HEK293 (cell line): ENCODE measurements around the gene DPPA5.

Experiments
- KLF7 ChIP-seq: fragments of 450-650 bp; formaldehyde crosslinking; IDR thresholded peaks from 2 replicates; pipeline ENCODE4 v1.5.1; 2016; ENCODE audit warnings: missing biosample characterization, missing genetic modification characterization, borderline replicate concordance
- KLF9 ChIP-seq: fragments of 450-650 bp; formaldehyde crosslinking; IDR thresholded peaks from 2 replicates; pipeline ENCODE4 v1.5.1; 2016; ENCODE audit warnings: missing biosample characterization, missing genetic modification characterization, low read depth
- PBX3 ChIP-seq: sonication (generic); formaldehyde crosslinking; IDR thresholded peaks from 2 replicates; pipeline ENCODE4 v1.8.1; 2022; ENCODE audit warnings: mild to moderate bottlenecking, moderate library complexity, missing genetic modification reagents
- PRDM10 ChIP-seq: fragments of 450-650 bp; formaldehyde crosslinking; IDR thresholded peaks from 2 replicates; pipeline ENCODE4 v1.5.1; 2016; ENCODE audit warnings: missing biosample characterization, missing genetic modification characterization
- PRDM6 ChIP-seq: fragments of 450-650 bp; formaldehyde crosslinking; IDR thresholded peaks from 2 replicates; pipeline ENCODE4 v1.5.1; 2017; ENCODE audit warnings: missing biosample characterization, missing genetic modification characterization
- ZBTB21 ChIP-seq: fragments of 450-650 bp; formaldehyde crosslinking; IDR thresholded peaks from 2 replicates; pipeline ENCODE4 v1.5.1; 2017; ENCODE audit warnings: missing biosample characterization, missing genetic modification characterization
- ZBTB8A ChIP-seq: fragments of 450-650 bp; formaldehyde crosslinking; IDR thresholded peaks from 2 replicates; pipeline ENCODE4 v1.5.1; 2016; ENCODE audit warnings: missing biosample characterization, missing genetic modification characterization
- ZFHX2 ChIP-seq: fragments of 450-650 bp; formaldehyde crosslinking; conservative IDR thresholded peaks from 2 replicates; pipeline ENCODE4 v1.5.1; 2016; ENCODE audit warnings: missing biosample characterization, missing genetic modification characterization
- ZFP69B ChIP-seq: fragments of 450-650 bp; formaldehyde crosslinking; IDR thresholded peaks from 2 replicates; pipeline ENCODE4 v1.5.1; 2016; ENCODE audit warnings: missing biosample characterization, missing genetic modification characterization
- ZNF121 ChIP-seq: fragments of 450-650 bp; formaldehyde crosslinking; IDR thresholded peaks from 2 replicates; pipeline ENCODE4 v1.5.1; 2016; ENCODE audit warnings: missing biosample characterization, missing genetic modification characterization
- ZNF140 ChIP-seq: fragments of 450-650 bp; formaldehyde crosslinking; IDR thresholded peaks from 2 replicates; pipeline ENCODE4 v1.5.1; 2016; ENCODE audit warnings: missing biosample characterization, missing genetic modification characterization
- ZNF394 ChIP-seq: fragments of 450-650 bp; formaldehyde crosslinking; IDR thresholded peaks from 2 replicates; pipeline ENCODE4 v1.5.1; 2016; ENCODE audit warnings: missing biosample characterization, missing genetic modification characterization, mild to moderate bottlenecking, moderate library complexity, borderline replicate concordance
- ZNF501 ChIP-seq: fragments of 450-650 bp; formaldehyde crosslinking; IDR thresholded peaks from 2 replicates; pipeline ENCODE4 v1.5.1; 2016; ENCODE audit warnings: missing biosample characterization, missing genetic modification characterization
- ZNF548 ChIP-seq: fragments of 450-650 bp; formaldehyde crosslinking; IDR thresholded peaks from 2 replicates; pipeline ENCODE4 v1.5.1; 2016; ENCODE audit warnings: missing biosample characterization, missing genetic modification characterization
- ZNF626 ChIP-seq: fragments of 450-650 bp; sonication (Bioruptor Pico); formaldehyde crosslinking; IDR thresholded peaks from 2 replicates; pipeline ENCODE4 v1.5.1; 2018; ENCODE audit warnings: missing biosample characterization, missing genetic modification characterization, inconsistent platforms
- ZNF701 ChIP-seq: fragments of 450-650 bp; formaldehyde crosslinking; IDR thresholded peaks from 2 replicates; pipeline ENCODE4 v1.5.1; 2016; ENCODE audit warnings: missing biosample characterization, missing genetic modification characterization
- ZNF747 ChIP-seq: fragments of 450-650 bp; formaldehyde crosslinking; IDR thresholded peaks from 2 replicates; pipeline ENCODE4 v1.5.1; 2016; ENCODE audit warnings: missing biosample characterization, missing genetic modification characterization
- ZNF792 ChIP-seq: fragments of 450-650 bp; formaldehyde crosslinking; IDR thresholded peaks from 2 replicates; pipeline ENCODE4 v1.5.1; 2016; ENCODE audit warnings: missing biosample characterization, missing genetic modification characterization
- TF ChIP-seq, protein P1 (sequence below): fragments of 450-650 bp; formaldehyde crosslinking; IDR thresholded peaks from 2 replicates; pipeline ENCODE4 v1.5.1; 2016; ENCODE audit warnings: missing biosample characterization, missing genetic modification characterization, borderline replicate concordance
- TF ChIP-seq, protein P2 (sequence below): fragments of 450-650 bp; formaldehyde crosslinking; IDR thresholded peaks from 2 replicates; pipeline ENCODE4 v1.5.1; 2017; ENCODE audit warnings: missing biosample characterization, missing genetic modification characterization
- TF ChIP-seq, protein P3 (sequence below): fragments of 450-650 bp; IDR thresholded peaks from 2 replicates; pipeline ENCODE4 v1.5.1; 2018; ENCODE audit warnings: missing biosample characterization, mild to moderate bottlenecking, missing genetic modification characterization
- TF ChIP-seq, protein P4 (sequence below): IDR thresholded peaks from 2 replicates; pipeline ENCODE4 v1.6.1; 2011; ENCODE audit warnings: mild to moderate bottlenecking, low read depth, low read length, borderline replicate concordance

Gene DPPA5

DNA sequence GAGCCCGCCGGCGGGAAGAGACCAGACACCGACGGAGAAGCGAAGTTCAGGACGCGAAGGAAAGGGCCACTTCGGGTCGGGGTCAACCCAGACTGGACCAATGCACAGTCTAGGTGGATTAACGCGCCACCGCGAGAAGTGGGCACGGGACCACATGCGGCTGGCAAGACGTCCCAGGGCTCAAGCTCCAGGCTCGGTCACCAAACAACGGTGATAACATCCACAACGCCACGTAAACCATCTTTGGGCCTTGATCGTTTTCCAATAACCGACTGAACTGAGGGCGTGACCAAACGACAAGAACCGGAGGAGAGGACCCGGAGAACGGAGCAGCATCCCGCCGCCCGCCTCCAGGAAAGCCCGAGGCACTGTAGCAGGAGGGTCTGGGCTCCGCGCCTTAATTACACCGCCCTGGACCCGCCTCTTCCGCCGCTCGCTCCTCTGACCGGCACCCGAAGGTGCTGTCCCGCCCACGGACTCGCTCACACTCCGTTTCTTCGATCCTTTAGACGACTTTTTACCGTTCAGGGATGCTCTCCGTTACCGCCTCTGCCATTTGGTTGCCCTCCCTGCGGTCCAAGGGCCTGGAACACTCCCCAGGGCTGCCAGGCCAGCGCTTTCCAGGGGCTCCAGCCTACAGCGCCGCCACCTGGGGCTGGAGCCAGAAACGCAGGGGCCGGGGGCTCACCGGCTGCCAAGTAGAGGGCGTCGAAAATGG lies 44.1 kb downstream of the DPPA5 start (continued):
- TF ChIP-seq KLF7 (tag by site-specific recombination) (no peak), ZNF626 (no peak), ZNF548 (tag by site-specific recombination) (no peak), ZNF140 (tag by site-specific recombination) (no peak), ZNF792 (no peak), PRDM10 (peak; percentile 86), ZBTB21 (tag by site-specific recombination) (no peak), ZFP69B (tag by site-specific recombination) (0 out of 2 replicates have a peak, but pooled peaks have one; percentile 17), ZBTB8A (tag by site-specific recombination) (peak; percentile 97), ZNF701 (tag by site-specific recombination) (no peak), PBX3 (CRISPR knock-in tag) (peak; percentile 32), ZNF747 (tag by site-specific recombination) (no peak), KLF9 (tag by site-specific recombination) (peak; percentile 76), ZNF394 (0 out of 2 replicates have a peak, but pooled peaks have one; percentile 52), ZNF121 (no peak), ZFHX2 (tag by site-specific recombination) (peak; percentile 89), PRDM6 (tag by site-specific recombination) (no peak), ZNF501 (tag by site-specific recombination) (peak; percentile 91)
- TF ChIP-seq, protein P1, sequence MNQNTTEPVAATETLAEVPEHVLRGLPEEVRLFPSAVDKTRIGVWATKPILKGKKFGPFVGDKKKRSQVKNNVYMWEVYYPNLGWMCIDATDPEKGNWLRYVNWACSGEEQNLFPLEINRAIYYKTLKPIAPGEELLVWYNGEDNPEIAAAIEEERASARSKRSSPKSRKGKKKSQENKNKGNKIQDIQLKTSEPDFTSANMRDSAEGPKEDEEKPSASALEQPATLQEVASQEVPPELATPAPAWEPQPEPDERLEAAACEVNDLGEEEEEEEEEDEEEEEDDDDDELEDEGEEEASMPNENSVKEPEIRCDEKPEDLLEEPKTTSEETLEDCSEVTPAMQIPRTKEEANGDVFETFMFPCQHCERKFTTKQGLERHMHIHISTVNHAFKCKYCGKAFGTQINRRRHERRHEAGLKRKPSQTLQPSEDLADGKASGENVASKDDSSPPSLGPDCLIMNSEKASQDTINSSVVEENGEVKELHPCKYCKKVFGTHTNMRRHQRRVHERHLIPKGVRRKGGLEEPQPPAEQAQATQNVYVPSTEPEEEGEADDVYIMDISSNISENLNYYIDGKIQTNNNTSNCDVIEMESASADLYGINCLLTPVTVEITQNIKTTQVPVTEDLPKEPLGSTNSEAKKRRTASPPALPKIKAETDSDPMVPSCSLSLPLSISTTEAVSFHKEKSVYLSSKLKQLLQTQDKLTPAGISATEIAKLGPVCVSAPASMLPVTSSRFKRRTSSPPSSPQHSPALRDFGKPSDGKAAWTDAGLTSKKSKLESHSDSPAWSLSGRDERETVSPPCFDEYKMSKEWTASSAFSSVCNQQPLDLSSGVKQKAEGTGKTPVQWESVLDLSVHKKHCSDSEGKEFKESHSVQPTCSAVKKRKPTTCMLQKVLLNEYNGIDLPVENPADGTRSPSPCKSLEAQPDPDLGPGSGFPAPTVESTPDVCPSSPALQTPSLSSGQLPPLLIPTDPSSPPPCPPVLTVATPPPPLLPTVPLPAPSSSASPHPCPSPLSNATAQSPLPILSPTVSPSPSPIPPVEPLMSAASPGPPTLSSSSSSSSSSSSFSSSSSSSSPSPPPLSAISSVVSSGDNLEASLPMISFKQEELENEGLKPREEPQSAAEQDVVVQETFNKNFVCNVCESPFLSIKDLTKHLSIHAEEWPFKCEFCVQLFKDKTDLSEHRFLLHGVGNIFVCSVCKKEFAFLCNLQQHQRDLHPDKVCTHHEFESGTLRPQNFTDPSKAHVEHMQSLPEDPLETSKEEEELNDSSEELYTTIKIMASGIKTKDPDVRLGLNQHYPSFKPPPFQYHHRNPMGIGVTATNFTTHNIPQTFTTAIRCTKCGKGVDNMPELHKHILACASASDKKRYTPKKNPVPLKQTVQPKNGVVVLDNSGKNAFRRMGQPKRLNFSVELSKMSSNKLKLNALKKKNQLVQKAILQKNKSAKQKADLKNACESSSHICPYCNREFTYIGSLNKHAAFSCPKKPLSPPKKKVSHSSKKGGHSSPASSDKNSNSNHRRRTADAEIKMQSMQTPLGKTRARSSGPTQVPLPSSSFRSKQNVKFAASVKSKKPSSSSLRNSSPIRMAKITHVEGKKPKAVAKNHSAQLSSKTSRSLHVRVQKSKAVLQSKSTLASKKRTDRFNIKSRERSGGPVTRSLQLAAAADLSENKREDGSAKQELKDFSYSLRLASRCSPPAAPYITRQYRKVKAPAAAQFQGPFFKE (tag by site-specific recombination), result no peak
- TF ChIP-seq, protein P2, sequence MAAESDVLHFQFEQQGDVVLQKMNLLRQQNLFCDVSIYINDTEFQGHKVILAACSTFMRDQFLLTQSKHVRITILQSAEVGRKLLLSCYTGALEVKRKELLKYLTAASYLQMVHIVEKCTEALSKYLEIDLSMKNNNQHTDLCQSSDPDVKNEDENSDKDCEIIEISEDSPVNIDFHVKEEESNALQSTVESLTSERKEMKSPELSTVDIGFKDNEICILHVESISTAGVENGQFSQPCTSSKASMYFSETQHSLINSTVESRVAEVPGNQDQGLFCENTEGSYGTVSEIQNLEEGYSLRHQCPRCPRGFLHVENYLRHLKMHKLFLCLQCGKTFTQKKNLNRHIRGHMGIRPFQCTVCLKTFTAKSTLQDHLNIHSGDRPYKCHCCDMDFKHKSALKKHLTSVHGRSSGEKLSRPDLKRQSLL (tag by site-specific recombination), result peak; percentile 70
- TF ChIP-seq, protein P3, sequence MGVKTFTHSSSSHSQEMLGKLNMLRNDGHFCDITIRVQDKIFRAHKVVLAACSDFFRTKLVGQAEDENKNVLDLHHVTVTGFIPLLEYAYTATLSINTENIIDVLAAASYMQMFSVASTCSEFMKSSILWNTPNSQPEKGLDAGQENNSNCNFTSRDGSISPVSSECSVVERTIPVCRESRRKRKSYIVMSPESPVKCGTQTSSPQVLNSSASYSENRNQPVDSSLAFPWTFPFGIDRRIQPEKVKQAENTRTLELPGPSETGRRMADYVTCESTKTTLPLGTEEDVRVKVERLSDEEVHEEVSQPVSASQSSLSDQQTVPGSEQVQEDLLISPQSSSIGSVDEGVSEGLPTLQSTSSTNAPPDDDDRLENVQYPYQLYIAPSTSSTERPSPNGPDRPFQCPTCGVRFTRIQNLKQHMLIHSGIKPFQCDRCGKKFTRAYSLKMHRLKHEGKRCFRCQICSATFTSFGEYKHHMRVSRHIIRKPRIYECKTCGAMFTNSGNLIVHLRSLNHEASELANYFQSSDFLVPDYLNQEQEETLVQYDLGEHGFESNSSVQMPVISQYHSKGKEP (tag by site-specific recombination), result no peak
- TF ChIP-seq, protein P4, sequence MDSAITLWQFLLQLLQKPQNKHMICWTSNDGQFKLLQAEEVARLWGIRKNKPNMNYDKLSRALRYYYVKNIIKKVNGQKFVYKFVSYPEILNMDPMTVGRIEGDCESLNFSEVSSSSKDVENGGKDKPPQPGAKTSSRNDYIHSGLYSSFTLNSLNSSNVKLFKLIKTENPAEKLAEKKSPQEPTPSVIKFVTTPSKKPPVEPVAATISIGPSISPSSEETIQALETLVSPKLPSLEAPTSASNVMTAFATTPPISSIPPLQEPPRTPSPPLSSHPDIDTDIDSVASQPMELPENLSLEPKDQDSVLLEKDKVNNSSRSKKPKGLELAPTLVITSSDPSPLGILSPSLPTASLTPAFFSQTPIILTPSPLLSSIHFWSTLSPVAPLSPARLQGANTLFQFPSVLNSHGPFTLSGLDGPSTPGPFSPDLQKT, result no peak
